ENCODE results near the gene ESR2. TPM values are rescaled to one million over a fixed set of nuclear protein-coding genes. Genes with fewer than 3 reads are reported as not detected.

ESR2 gene
- total RNA-seq, 1 donor from 2014 or later = not detected

Small RNAs within 50 kb of the gene (microRNA-seq; reads per million reads assigned to microRNA genes)
- not detected for gene MIR548H1 (ENCODE audit: unreplicated experiment)

Other genes with a start within 250 kb of the ESR2 start
- gene MTHFD1, start 94.0 kb upstream of the ESR2 start, total RNA-seq (ENCODE audit: unreplicated experiment) = 43.7 TPM
- gene AKAP5, start 171.1 kb upstream of the ESR2 start, total RNA-seq (ENCODE audit: unreplicated experiment) = 6.1 TPM
- 9.4 TPM for gene ZBTB25, start 209.5 kb upstream of the ESR2 start, total RNA-seq (ENCODE audit: unreplicated experiment)
- gene ZBTB1, start 210.4 kb upstream of the ESR2 start, total RNA-seq (ENCODE audit: unreplicated experiment) = 57.8 TPM
- gene HSPA2, start 246.4 kb upstream of the ESR2 start, total RNA-seq (ENCODE audit: unreplicated experiment) = 9.4 TPM